Measurements from ENCODE around the gene KCNQ4. TPM values are rescaled to one million over a fixed set of nuclear protein-coding genes. Genes with fewer than 3 reads are reported as not detected.

KCNQ4 gene
- total and polyA plus RNA-seq, 2 of the 13 experiments (the other 11 are each of a cell fraction or from before 2014, with no cell fraction given): 0.02 to 0.09 TPM

DNA sequence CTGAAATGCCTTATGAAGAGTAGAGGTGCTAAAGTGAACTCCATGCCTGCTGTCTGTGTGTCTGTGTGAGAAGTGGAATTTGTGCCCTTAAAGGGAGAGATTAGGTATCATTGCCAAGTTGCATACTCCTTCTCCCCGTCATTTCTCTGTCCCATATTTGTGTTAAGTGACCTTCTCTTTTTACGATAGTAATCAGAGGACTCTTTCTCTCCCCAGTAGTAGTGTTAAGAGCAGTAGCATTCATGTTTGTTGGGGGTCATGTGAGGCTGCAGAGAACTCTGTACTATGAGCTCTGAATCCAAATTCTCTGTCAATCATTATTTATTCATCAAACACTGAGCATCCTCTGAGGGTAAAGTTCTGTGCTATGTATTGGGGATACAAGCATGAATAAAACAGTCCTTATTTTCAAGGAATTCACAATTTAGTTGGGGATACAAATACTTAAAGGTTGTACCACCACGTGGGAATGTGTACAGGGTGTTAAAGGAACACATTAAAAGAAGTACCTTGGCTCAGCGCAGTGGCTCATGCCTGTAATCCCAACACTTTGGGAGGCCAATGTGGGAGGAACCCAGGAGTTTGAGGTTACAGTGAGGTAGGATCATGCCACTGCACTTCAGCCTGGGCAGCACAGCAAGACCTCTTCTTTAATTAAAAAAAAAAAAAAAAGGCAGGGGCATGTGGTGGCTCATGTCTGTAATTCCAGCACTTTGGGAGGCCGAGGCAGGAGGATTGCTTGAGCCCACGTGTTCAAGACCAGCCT, 24.8 kb upstream of the KCNQ4 start (continued):
- TF ChIP-seq, protein P1, sequence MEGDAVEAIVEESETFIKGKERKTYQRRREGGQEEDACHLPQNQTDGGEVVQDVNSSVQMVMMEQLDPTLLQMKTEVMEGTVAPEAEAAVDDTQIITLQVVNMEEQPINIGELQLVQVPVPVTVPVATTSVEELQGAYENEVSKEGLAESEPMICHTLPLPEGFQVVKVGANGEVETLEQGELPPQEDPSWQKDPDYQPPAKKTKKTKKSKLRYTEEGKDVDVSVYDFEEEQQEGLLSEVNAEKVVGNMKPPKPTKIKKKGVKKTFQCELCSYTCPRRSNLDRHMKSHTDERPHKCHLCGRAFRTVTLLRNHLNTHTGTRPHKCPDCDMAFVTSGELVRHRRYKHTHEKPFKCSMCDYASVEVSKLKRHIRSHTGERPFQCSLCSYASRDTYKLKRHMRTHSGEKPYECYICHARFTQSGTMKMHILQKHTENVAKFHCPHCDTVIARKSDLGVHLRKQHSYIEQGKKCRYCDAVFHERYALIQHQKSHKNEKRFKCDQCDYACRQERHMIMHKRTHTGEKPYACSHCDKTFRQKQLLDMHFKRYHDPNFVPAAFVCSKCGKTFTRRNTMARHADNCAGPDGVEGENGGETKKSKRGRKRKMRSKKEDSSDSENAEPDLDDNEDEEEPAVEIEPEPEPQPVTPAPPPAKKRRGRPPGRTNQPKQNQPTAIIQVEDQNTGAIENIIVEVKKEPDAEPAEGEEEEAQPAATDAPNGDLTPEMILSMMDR (CRISPR knock-in tag; IDR thresholded peaks at IDR 0.05): no peak
- no peak for TF ChIP-seq ZNF350 (CRISPR knock-in tag; IDR thresholded peaks at IDR 0.05; ENCODE audit: borderline replicate concordance, low read depth)
- TF ChIP-seq NKX3-1 (CRISPR knock-in tag; IDR thresholded peaks at IDR 0.05): no peak
- TF ChIP-seq ZNF331 (CRISPR knock-in tag; IDR thresholded peaks at IDR 0.05): no peak
- TF ChIP-seq, protein P2, sequence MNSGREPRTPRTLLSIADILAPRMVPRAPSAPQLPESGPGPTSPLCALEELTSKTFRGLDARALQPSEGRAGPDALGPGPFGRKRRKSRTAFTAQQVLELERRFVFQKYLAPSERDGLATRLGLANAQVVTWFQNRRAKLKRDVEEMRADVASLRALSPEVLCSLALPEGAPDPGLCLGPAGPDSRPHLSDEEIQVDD (CRISPR knock-in tag; IDR thresholded peaks at IDR 0.05; ENCODE audit: borderline replicate concordance): no peak
- TF ChIP-seq TMF1 (CRISPR knock-in tag; IDR thresholded peaks at IDR 0.05; ENCODE audit: low read depth): no peak
- TF ChIP-seq HOXA3 (CRISPR knock-in tag; IDR thresholded peaks at IDR 0.05): peak; percentile 11; the same call in 1 of the 2 replicates
- 0 out of 2 replicates have a peak, but pooled peaks have one; percentile 41 for TF ChIP-seq TOPORS (CRISPR knock-in tag; IDR thresholded peaks at IDR 0.05)
- TF ChIP-seq HMGA1 (CRISPR knock-in tag; conservative IDR thresholded peaks at IDR 0.05): no peak
- TF ChIP-seq AGO1 (IDR thresholded peaks at IDR 0.05; ENCODE audit: low read depth, low read length, poor library complexity, severe bottlenecking): no peak
- 0 out of 2 replicates have a peak, but pooled peaks have one; percentile 33 for TF ChIP-seq ZKSCAN8 (CRISPR knock-in tag; IDR thresholded peaks at IDR 0.05; ENCODE audit: borderline replicate concordance)
- TF ChIP-seq, protein P3, sequence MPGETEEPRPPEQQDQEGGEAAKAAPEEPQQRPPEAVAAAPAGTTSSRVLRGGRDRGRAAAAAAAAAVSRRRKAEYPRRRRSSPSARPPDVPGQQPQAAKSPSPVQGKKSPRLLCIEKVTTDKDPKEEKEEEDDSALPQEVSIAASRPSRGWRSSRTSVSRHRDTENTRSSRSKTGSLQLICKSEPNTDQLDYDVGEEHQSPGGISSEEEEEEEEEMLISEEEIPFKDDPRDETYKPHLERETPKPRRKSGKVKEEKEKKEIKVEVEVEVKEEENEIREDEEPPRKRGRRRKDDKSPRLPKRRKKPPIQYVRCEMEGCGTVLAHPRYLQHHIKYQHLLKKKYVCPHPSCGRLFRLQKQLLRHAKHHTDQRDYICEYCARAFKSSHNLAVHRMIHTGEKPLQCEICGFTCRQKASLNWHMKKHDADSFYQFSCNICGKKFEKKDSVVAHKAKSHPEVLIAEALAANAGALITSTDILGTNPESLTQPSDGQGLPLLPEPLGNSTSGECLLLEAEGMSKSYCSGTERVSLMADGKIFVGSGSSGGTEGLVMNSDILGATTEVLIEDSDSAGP (CRISPR knock-in tag; IDR thresholded peaks at IDR 0.05; ENCODE audit: borderline replicate concordance): no peak; the same call in 1 of the 2 replicates
- no peak for TF ChIP-seq ZFP82 (CRISPR knock-in tag; IDR thresholded peaks at IDR 0.05; ENCODE audit: borderline replicate concordance)
- TF ChIP-seq MEF2D (CRISPR knock-in tag; IDR thresholded peaks at IDR 0.05): peak; percentile 88
- no peak for TF ChIP-seq ZNF432 (CRISPR knock-in tag; IDR thresholded peaks at IDR 0.05; ENCODE audit: borderline replicate concordance)
- TF ChIP-seq, protein P4, sequence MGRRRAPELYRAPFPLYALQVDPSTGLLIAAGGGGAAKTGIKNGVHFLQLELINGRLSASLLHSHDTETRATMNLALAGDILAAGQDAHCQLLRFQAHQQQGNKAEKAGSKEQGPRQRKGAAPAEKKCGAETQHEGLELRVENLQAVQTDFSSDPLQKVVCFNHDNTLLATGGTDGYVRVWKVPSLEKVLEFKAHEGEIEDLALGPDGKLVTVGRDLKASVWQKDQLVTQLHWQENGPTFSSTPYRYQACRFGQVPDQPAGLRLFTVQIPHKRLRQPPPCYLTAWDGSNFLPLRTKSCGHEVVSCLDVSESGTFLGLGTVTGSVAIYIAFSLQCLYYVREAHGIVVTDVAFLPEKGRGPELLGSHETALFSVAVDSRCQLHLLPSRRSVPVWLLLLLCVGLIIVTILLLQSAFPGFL (CRISPR knock-in tag; IDR thresholded peaks at IDR 0.05): no peak
- TF ChIP-seq, protein P5, sequence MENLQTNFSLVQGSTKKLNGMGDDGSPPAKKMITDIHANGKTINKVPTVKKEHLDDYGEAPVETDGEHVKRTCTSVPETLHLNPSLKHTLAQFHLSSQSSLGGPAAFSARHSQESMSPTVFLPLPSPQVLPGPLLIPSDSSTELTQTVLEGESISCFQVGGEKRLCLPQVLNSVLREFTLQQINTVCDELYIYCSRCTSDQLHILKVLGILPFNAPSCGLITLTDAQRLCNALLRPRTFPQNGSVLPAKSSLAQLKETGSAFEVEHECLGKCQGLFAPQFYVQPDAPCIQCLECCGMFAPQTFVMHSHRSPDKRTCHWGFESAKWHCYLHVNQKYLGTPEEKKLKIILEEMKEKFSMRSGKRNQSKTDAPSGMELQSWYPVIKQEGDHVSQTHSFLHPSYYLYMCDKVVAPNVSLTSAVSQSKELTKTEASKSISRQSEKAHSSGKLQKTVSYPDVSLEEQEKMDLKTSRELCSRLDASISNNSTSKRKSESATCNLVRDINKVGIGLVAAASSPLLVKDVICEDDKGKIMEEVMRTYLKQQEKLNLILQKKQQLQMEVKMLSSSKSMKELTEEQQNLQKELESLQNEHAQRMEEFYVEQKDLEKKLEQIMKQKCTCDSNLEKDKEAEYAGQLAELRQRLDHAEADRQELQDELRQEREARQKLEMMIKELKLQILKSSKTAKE (CRISPR knock-in tag; IDR thresholded peaks at IDR 0.05; ENCODE audit: borderline replicate concordance): no peak
- TF ChIP-seq ZNF552 (CRISPR knock-in tag; IDR thresholded peaks at IDR 0.05; ENCODE audit: borderline replicate concordance): no peak
- peak; percentile 80 for TF ChIP-seq ZMYM3 (CRISPR knock-in tag; IDR thresholded peaks at IDR 0.05)
- TF ChIP-seq MXI1 (IDR thresholded peaks at IDR 0.05; ENCODE audit: borderline replicate concordance, low read depth, low read length): peak; percentile 33; the same call in 1 of the 3 replicates
- TF ChIP-seq, protein P6, sequence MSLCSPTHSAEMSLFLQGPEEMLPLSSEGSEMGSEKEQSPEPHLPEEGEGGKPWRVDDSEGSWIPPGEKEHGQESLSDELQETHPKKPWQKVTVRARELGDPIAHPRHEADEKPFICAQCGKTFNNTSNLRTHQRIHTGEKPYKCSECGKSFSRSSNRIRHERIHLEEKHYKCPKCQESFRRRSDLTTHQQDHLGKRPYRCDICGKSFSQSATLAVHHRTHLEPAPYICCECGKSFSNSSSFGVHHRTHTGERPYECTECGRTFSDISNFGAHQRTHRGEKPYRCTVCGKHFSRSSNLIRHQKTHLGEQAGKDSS (CRISPR knock-in tag; IDR thresholded peaks at IDR 0.05; ENCODE audit: borderline replicate concordance, low read depth): no peak

Measured in HepG2 (cell line).